Activated CD4-positive, alpha-beta memory T cell treated with anti-CD3 and anti-CD28 coated beads for 36 hours (primary cell): Measurements from ENCODE around the gene NUDT11. TPM values are rescaled to one million over a fixed set of nuclear protein-coding genes. Genes with fewer than 3 reads are reported as not detected.
"Not testable (repeated sequence)": the region's sequence is repeated elsewhere in the genome, so short reads cannot be mapped to it uniquely, and the experiment has no call there.

Experiments
- CTCF ChIA-PET: fragments of 350-600 bp; sonication (Branson Sonifier 250); formaldehyde crosslinking; loops from one replicate; lab custom pipeline; 2021; ENCODE audit warnings: antibody characterized with exemption, inconsistent platforms; lab: Charles Lee
- POLR2A ChIA-PET: fragments of 350-600 bp; sonication (Branson Sonifier 250); formaldehyde crosslinking; loops from one replicate; lab custom pipeline; 2021; ENCODE audit warnings: antibody characterized with exemption; lab: Charles Lee
- DNase-seq: peaks from one replicate; pipeline ENCODE4 v3.0.0-alpha.2; 2020
- H3K27ac Mint-ChIP-seq: one replicate; pipeline ENCODE4 v1.8.0; 2021; ENCODE audit warnings: mixed read lengths
- H3K27me3 Mint-ChIP-seq: one replicate; pipeline ENCODE4 v1.8.0; 2021; ENCODE audit warnings: mixed read lengths
- H3K36me3 Mint-ChIP-seq: one replicate; pipeline ENCODE4 v1.8.0; 2021; ENCODE audit warnings: mixed read lengths
- H3K4me1 Mint-ChIP-seq: one replicate; pipeline ENCODE4 v1.8.0; 2021; ENCODE audit warnings: low read depth, mixed read lengths
- H3K4me3 Mint-ChIP-seq: one replicate; pipeline ENCODE4 v1.8.0; 2021; ENCODE audit warnings: mild to moderate bottlenecking, mixed read lengths
- H3K9me3 Mint-ChIP-seq: one replicate; pipeline ENCODE4 v1.8.0; 2021; ENCODE audit warnings: mixed read lengths
- intact Hi-C: fragments of 100-400 bp; cut with micrococcal nuclease; formaldehyde crosslinking; loops from one replicate; pipeline ENCODE4 v1.15.1; 2023
- total RNA-seq, 2 experiments: library from RNA; stranded (reverse); gene quantifications; one replicate each; pipeline ENCODE4 v1.2.3, GENCODE V29; 2021

NUDT11 gene
- 1 to 10 TPM; 2.6 to 2.8 TPM for total RNA-seq

DNA sequence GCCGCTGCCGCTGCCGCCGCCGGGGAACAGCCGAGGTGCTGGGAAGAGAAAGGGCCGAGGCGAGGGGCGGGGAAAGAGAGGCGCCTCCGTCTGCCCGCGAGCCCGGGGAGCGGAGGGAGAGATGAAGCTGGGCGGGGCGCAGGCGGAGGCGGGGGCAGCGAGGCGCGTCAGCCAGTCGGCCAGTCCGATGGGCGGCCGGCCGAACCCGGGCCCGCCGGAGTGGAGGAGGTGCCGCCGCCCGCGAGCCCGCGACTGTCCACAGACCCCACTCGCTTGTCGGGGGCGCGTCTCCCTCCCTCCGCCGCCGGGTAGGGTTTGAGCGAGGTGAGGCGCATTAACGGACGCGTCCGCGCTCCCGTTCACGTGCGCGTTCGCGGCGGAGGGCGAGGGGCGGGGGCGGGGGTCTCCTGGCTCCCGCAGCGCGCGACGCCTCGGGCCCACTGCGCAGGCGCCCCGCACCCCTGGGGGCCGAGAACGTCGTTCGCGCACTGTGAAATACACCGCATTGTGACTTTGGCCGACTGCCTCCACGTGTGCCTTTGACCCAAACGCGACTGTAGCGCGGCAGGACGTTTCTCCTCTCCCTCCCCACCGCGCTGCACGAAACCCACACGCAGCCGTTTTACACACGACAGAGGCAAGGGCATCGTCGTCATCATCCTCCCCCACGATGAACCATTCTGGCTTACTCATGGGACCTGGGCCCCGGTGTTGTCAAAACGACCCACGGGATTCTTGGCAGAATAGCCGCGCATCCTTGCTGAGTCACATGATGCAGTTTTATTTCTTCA is at the start of gene NUDT11:
NUDT11 (minus strand) TSS at position 92 of the 791 bp plus-strand sequence. CDS start 148 bp downstream, outside the sequence.
- ChIA-PET POLR2A (no interaction called here), CTCF (no interaction called here)
- Mint-ChIP-seq H3K4me1 (peaks cover 10% of the 10 kb centered on the region), H3K36me3 (no peaks in the 10 kb centered on the region), H3K4me3 (peak within 1 kb of the TSS; percentile 80), H3K9me3 (no peaks in the 10 kb centered on the region), H3K27ac (peak within 1 kb of the TSS; percentile 80), H3K27me3 (peaks cover 14% of the 10 kb centered on the region)
- intact Hi-C loops, result loop anchor here (10.0 kb wide), 1 partner anchor 308 kb away; no protein-coding TSS in a partner anchor
- peak; percentile 67 for DNase-seq

DNA sequence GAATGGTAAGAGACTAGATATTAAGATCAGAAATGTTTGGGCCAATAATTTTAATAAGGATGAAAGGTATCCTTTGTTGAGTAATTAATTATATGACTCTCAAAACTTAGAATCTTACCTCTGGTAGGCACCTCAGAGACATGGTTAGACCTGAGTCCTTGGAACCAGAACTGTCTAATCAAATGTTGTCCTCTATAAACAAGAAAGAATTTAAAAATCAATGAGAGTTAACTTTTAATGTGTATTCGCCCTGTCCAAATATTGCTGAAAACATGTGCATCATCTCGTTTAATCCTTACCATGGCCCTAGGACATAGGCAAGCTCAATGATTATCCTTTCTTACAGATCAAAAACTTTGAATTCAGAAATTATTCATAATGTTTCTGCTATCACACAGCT is 24.0 kb upstream of the NUDT11 start:
- no peak overlapping the region for H3K4me3 Mint-ChIP-seq
- intact Hi-C loops, result no loop called here
- no peaks in the 10 kb centered on the region for H3K36me3 Mint-ChIP-seq
- H3K4me1 Mint-ChIP-seq, result no peaks in the 10 kb centered on the region
- H3K9me3 Mint-ChIP-seq, result no peaks in the 10 kb centered on the region
- CTCF ChIA-PET, result no interaction called here
- POLR2A ChIA-PET, result no interaction called here
- H3K27ac Mint-ChIP-seq, result no peak overlapping the region
- DNase-seq, result no peak
- peaks cover 9% of the 10 kb centered on the region for H3K27me3 Mint-ChIP-seq

DNA sequence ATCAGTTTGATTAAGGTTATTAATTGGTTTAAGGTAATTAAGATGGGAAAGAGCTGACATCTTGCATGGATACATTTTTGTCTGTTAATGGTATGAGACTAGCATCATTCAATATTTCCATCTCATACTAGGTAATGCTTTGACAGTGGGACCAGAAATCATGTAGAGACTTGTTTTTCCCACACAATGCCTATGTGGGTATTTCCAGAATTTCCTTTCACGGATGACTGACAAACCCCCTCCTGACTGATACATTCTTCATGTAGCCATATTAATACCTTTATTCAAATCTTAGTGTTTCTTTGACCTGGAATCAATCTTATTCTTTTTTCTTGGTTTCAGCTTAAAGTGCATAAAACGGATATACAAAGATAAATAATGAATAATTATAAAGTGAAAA is 22.7 kb upstream of the NUDT11 start:
- H3K4me3 Mint-ChIP-seq, H3K27me3 Mint-ChIP-seq, CTCF ChIA-PET, POLR2A ChIA-PET, H3K27ac Mint-ChIP-seq, H3K36me3 Mint-ChIP-seq, DNase-seq, intact Hi-C loops, H3K4me1 Mint-ChIP-seq, H3K9me3 Mint-ChIP-seq: not testable (repeated sequence)

DNA sequence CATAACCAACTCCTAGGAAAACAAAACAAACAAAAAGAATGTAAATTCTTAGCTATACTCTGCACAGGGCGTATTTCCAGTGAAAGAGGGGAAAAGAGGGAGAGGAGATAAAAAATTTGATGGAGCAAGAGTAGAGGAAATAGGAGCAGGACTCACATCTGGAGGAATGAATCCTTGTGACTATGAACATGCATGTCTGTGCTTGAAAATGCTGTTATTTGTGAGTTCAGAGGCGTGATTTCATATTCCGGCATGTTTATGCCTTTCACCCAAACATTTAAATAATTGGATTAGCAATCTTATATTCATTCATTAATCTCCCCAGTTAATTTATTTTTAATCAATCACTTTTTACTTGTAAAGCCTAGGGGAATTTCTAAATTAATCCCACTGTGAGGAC is 11.2 kb upstream of the NUDT11 start:
- Mint-ChIP-seq H3K36me3 (no peaks in the 10 kb centered on the region), H3K9me3 (no peaks in the 10 kb centered on the region), H3K27me3 (no peaks in the 10 kb centered on the region), H3K4me3 (no peak overlapping the region), H3K4me1 (no peaks in the 10 kb centered on the region), H3K27ac (no peak overlapping the region)
- POLR2A ChIA-PET, result no interaction called here
- CTCF ChIA-PET, result no interaction called here
- no peak for DNase-seq
- intact Hi-C loops, result no loop called here

GRCh38 chrX:51495701-51496488 is 497 bp downstream of the NUDT11 start:
- H3K4me3 Mint-ChIP-seq, result peak overlapping the region; percentile 80
- peak; percentile 19 for DNase-seq
- H3K27me3 Mint-ChIP-seq, result peaks cover 14% of the 10 kb centered on the region
- POLR2A ChIA-PET, H3K9me3 Mint-ChIP-seq, H3K36me3 Mint-ChIP-seq, CTCF ChIA-PET: not testable (repeated sequence)
- H3K27ac Mint-ChIP-seq, result peak overlapping the region; percentile 45
- H3K4me1 Mint-ChIP-seq, result peaks cover 10% of the 10 kb centered on the region
- intact Hi-C loops, result loop anchor here (10.0 kb wide), 1 partner anchor 309 kb away; no protein-coding TSS in a partner anchor

DNA sequence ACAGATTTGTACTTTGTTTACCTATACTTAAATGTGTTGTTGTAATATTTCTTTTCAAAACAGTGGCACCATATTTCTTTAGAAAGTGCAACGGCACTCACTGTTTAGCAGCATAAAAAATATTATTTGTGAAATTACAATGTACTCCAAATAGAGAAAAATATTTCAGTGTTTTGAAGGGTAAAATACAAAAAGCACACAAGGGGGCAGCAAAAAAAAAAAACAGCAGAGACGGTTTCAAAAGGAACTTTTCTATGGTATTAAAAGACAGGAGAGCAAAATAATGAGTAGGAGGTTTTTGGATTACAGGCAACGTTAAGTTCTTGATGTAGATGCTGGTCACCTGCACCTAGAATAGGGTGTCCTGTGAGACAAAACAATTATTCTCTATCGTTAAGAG is 2.0 kb downstream of the NUDT11 start:
- intact Hi-C loops, result loop anchor here (10.0 kb wide), 1 partner anchor 310 kb away; no protein-coding TSS in a partner anchor
- Mint-ChIP-seq H3K27ac (no peak overlapping the region), H3K4me3 (peak overlapping the region; percentile 29)

GRCh38 chrX:51487960-51488267 is 8.5 kb downstream of the NUDT11 start:
- ChIA-PET CTCF (interaction anchor here (0.7 to 1.1 kb wide), 3 partner anchors 9 to 125 kb away, joined by 3 to 8 read pairs (median 5); no protein-coding TSS in a partner anchor), POLR2A (no interaction called here)
- DNase-seq, result no peak
- H3K4me3 Mint-ChIP-seq, result no peak overlapping the region
- intact Hi-C loops, result loop anchor here (5.0 kb wide), 1 partner anchor 124 kb away; no protein-coding TSS in a partner anchor
- H3K36me3 Mint-ChIP-seq, result no peaks in the 10 kb centered on the region
- H3K9me3 Mint-ChIP-seq, result no peaks in the 10 kb centered on the region
- peaks cover 2% of the 10 kb centered on the region for H3K27me3 Mint-ChIP-seq
- H3K4me1 Mint-ChIP-seq, result no peaks in the 10 kb centered on the region
- no peak overlapping the region for H3K27ac Mint-ChIP-seq

More for the DNA sequence above, 2.0 kb downstream of the NUDT11 start:
- ChIA-PET CTCF (no interaction called here), POLR2A (no interaction called here)
- Mint-ChIP-seq H3K9me3 (no peaks in the 10 kb centered on the region), H3K36me3 (no peaks in the 10 kb centered on the region), H3K4me1 (peaks cover 10% of the 10 kb centered on the region), H3K27me3 (peaks cover 14% of the 10 kb centered on the region)
- no peak for DNase-seq

- intact Hi-C loops, result loop anchor here (5.0 kb wide), 1 partner anchor 128 kb away; no protein-coding TSS in a partner anchor
- CTCF ChIA-PET, result no interaction called here
- H3K27ac Mint-ChIP-seq, result no peak overlapping the region
- H3K27me3 Mint-ChIP-seq, result no peaks in the 10 kb centered on the region
- POLR2A ChIA-PET, result no interaction called here
- H3K4me1 Mint-ChIP-seq, result no peaks in the 10 kb centered on the region
- H3K9me3 Mint-ChIP-seq, result no peaks in the 10 kb centered on the region
- no peaks in the 10 kb centered on the region for H3K36me3 Mint-ChIP-seq
- no peak for DNase-seq
- H3K4me3 Mint-ChIP-seq, result no peak overlapping the region
Measured at GRCh38 chrX:51484616-51485015, 11.8 kb downstream of the NUDT11 start.

- H3K36me3 Mint-ChIP-seq, DNase-seq, H3K4me3 Mint-ChIP-seq, H3K9me3 Mint-ChIP-seq, CTCF ChIA-PET, H3K27me3 Mint-ChIP-seq, POLR2A ChIA-PET, H3K4me1 Mint-ChIP-seq, intact Hi-C loops, H3K27ac Mint-ChIP-seq: not testable (repeated sequence)
Measured at GRCh38 chrX:51482411-51482810, 14.0 kb downstream of the NUDT11 start.

DNA sequence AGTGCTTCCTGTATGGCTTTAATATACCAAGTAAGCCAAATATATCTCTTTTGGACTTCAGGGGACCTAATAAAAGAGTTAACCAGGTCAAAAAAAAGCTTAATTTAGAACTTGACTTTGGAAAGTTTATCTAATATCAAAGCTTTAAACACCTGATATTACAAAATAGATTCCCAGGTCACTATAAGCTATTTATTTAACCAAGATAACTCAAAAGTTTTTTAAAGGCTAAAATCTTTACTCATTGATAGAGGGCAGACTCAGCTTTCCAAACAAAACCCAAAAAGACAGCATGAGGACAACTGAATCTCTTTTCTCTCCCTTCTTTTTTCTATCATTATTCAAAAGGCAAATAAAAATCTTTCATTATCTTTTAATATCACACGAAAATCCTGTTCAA is 19.5 kb downstream of the NUDT11 start:
- Mint-ChIP-seq H3K36me3 (no peaks in the 10 kb centered on the region), H3K27ac (no peak overlapping the region), H3K4me3 (no peak overlapping the region), H3K9me3 (no peaks in the 10 kb centered on the region), H3K27me3 (no peaks in the 10 kb centered on the region), H3K4me1 (no peaks in the 10 kb centered on the region)
- intact Hi-C loops, result no loop called here
- CTCF ChIA-PET, result interaction anchor here (0.9 kb wide), 1 partner anchor 18 kb away, joined by 3 read pairs; no protein-coding TSS in a partner anchor
- POLR2A ChIA-PET, result no interaction called here
- DNase-seq, result no peak

- Mint-ChIP-seq H3K9me3 (no peaks in the 10 kb centered on the region), H3K27ac (no peak overlapping the region), H3K4me1 (no peaks in the 10 kb centered on the region), H3K4me3 (no peak overlapping the region), H3K36me3 (no peaks in the 10 kb centered on the region), H3K27me3 (no peaks in the 10 kb centered on the region)
- intact Hi-C loops, result loop anchor here (5.0 kb wide), 1 partner anchor 316 kb away; no protein-coding TSS in a partner anchor
- CTCF ChIA-PET, result interaction anchor here (1.6 kb wide), 1 partner anchor 127 kb away, joined by 4 read pairs; no protein-coding TSS in a partner anchor
- no peak for DNase-seq
- POLR2A ChIA-PET, result no interaction called here
Measured at GRCh38 chrX:51463322-51463721, 33.1 kb downstream of the NUDT11 start.
